Pancreas (tissue), 10 donors: ENCODE data around the gene PTPRM. TPM values are rescaled to one million over a fixed set of nuclear protein-coding genes. Genes with fewer than 3 reads are reported as not detected.

Experiments used
- ATAC-seq, 4 donors: fragments of 200-7000 bp; cut with Tn5 transposase; one replicate each; pipeline versions ENCODE4 v1.8.0 to v1.9.1; 2020; ENCODE audit warnings: mild to moderate bottlenecking in 4 of 4, moderate library complexity in 4 of 4
- DNase-seq, 6 donors: peaks; one replicate each; pipeline ENCODE4 v3.0.0-alpha.2; 2020
- FAIRE-seq: peaks from 2 replicates; lab custom pipeline; 2012; peaks lifted over from hg19 to GRCh38; lab: Jason Lieb, UNC
- H3K27ac ChIP-seq, 4 donors: fragments of 200-600 bp; sonication (generic); 1 replicate in 3 of 4; 2 replicates in 1 of 4; pipeline versions ENCODE4 v1.5.0 to v1.8.0; 2020
- H3K27me3 ChIP-seq, 4 donors: fragments of 200-600 bp; one replicate each; pipeline ENCODE4 v1.8.0; 2021
- H3K36me3 ChIP-seq, 3 donors: fragments of 200-600 bp; sonication (generic) in 1 of 3; one replicate each; pipeline versions ENCODE4 v1.5.0 to v1.8.0; 2020 to 2021
- H3K4me1 ChIP-seq, 3 donors: fragments of 200-600 bp; one replicate each; pipeline ENCODE4 v1.8.0; 2021
- H3K4me3 ChIP-seq, 4 donors: fragments of 200-600 bp; sonication (generic) in 2 of 4; one replicate each; pipeline versions ENCODE4 v1.5.0 to v1.8.0; 2020 to 2021
- H3K9me3 ChIP-seq, 4 donors: fragments of 200-600 bp; one replicate each; pipeline ENCODE4 v1.8.0; 2021
- CTCF ChIP-seq, 4 donors: fragments of 200-600 bp; sonication (generic) in 3 of 4; IDR thresholded peaks; one replicate each; pipeline versions ENCODE4 v1.5.0 to v1.8.0; 2021; ENCODE audit warnings: antibody characterized with exemption in 4 of 4
- WGBS, 2 donors: extraction: QIAGEN DNeasy Blood & Tissue Kit; methylation state at CpG; one replicate each; pipeline ENCODE4 v1.1.7; 2013; 5-methylcytosine and 5-hydroxymethylcytosine counted together
- intact Hi-C, 3 donors: fragments of 100-400 bp; cut with DNase I; formaldehyde crosslinking; loops; one replicate each; pipeline versions ENCODE4 v1.11.1 to v1.14.2; 2022
- polyA plus RNA-seq, 2 donors: library from polyadenylated mRNA; stranded (reverse); fragments of 200-250 nt; gene quantifications; one replicate each; pipeline ENCODE4 v1.2.3, GENCODE V29; 2013
- total RNA-seq, 6 donors: library from RNA; stranded (reverse); fragmentation: NEBNext Ultra II Directional in 4 of 6; extraction: Animal tissue kit (Norgen Biotek cat#: 25700) in 4 of 6; gene quantifications; one replicate each; pipeline versions ENCODE4 v1.2.1 to v1.2.4, GENCODE V29; 2021 to 2023
- donor health status: healthy with polysubstance abuse.
- donor health status: DM: no; HTN: no; CAD: no; lungs with moderate emphysema.
- donor health status: DM: no; HTN: no; CAD: no.
- donor health status: control.
- donor health status: control.
- donor health status: Bipolar disorder and iron deficiency.
- donor health status: DM: yes; HTN: yes; CAD: no.
- donor health status: DM: no; HTN: no; CAD: no.
- donor health status: DM: no; HTN: no; CAD: no.
- donor health status: DM: yes; HTN: yes; CAD: no.

PTPRM gene
- total and polyA plus RNA-seq, 8 donors: 14.5 to 50.7 (median 19.7) TPM

DNA sequence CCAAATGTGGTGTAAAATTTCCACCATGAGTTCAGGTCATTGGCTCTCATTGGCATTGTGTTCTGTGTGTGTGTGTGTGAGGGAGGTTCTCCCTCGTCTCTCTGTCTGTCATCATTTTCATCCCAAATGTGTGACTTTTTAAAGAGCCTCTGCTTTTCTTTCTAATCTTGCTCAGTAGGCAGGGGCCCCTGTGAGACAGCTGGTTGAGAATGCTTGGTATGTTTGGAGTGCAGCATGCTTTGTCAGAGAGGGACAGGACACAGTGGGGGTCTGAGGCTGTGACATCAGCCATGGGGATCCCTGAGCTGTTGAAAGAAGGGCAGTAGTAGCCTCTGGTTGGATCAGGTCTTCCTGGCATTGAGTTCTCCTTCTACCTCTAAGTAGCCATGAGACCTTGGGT is 10.6 kb downstream of the PTPRM start:
- DNase-seq (no peak), FAIRE-seq (no peak), ATAC-seq (no peak)
- Histone ChIP-seq H3K36me3 (no peaks in the 10 kb centered on the region), H3K9me3 (no peaks in the 10 kb centered on the region), H3K27me3 (no peaks in the 10 kb centered on the region), H3K4me3 (no peak overlapping the region), H3K27ac (no peak overlapping the region), H3K4me1 (no peaks in the 10 kb centered on the region)
- intact Hi-C loops: no loop called here
- no peak for TF ChIP-seq CTCF (IDR thresholded peaks at IDR 0.05)
- WGBS, 2 donors: 64 to 82% methylated on average over 1 of the region's 1 CpG

DNA sequence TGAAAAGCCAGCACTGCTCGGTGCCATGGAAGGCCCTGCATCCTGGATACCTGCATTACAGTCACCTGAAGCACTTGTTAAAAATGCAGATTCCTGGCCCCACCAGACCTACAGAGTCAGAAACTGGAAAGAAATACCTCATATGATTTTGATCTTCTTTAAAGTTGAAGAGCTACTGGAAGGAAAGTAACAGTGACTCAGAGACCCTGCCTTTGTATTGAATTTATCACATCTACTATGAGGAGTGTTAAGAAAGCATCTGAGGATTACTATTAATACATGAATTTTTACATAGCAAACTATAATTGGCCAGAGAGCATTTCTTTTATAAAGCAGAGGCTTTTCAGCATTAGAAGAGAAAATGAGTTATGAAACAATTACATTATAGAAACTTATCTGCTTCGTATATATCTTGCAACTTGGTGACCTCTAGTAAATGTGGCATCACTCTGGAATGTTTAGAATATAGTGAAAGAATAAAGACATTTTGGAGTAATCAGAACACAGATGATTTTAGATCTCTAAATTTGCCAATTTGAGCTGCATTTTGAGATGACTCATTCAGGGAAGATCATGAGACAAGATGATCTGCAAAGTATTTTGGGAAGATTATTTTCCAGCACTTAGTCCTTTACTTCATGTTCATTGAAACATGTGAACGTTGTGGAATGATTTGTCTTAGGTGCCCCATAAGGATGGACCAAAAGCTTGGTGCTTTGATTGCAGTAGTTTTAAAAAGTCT is 12.2 kb downstream of the PTPRM start:
- ATAC-seq (no peak), FAIRE-seq (no peak), DNase-seq (no peak)
- Histone ChIP-seq H3K36me3 (no peaks in the 10 kb centered on the region), H3K9me3 (no peaks in the 10 kb centered on the region), H3K27me3 (no peaks in the 10 kb centered on the region), H3K4me1 (no peaks in the 10 kb centered on the region), H3K27ac (no peak overlapping the region), H3K4me3 (no peak overlapping the region)
- intact Hi-C loops: no loop called here
- WGBS, 2 donors: 86% methylated on average over 3 of the region's 3 CpGs
- no peak for TF ChIP-seq CTCF (IDR thresholded peaks at IDR 0.05)

- ATAC-seq (no peak), DNase-seq (no peak), FAIRE-seq (no peak)
- H3K27ac ChIP-seq: no peak overlapping the region
- TF ChIP-seq CTCF (IDR thresholded peaks at IDR 0.05): no peak
- no peaks in the 10 kb centered on the region for H3K9me3 ChIP-seq
- intact Hi-C loops: no loop called here
- 86 to 90% methylated on average over 4 of the region's 4 CpGs for WGBS, 2 donors
- peaks cover 0 to 6% (median 0%) of the 10 kb centered on the region in 3 donors for H3K4me1 ChIP-seq
- H3K4me3 ChIP-seq: no peak overlapping the region
- H3K36me3 ChIP-seq: no peaks in the 10 kb centered on the region
- no peaks in the 10 kb centered on the region for H3K27me3 ChIP-seq
Observed at GRCh38 chr18:7579918-7580542, 12.9 kb downstream of the PTPRM start.

DNA sequence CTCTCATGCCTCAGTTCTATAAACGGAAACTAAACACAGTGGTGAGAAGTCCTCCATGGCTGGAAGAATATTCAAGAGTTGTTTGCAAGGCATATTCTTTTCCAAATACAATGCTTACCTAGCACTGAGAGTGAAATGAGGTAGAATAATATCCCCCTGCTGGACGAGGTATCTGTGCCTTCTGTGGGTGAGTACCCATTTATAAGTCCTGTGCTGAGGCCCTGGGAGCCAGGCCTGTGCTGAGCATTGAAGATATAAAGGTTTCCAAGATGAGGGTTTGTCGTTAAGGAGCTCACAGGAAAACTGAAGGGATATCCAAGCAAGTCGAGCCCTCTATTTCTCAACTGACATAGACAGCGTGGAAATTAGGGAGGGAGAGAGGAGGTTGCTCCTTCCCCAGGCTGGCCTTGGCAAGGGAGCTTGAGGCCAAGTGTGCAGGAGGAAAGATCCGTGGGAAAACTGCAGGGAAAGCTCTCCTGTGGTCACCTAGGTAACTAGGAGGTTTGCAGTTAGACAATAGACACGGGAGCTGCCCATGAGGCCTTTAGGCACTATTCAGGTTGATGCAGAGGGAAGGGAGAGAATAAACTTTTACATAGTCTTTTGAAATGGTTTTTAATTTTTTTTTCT is 17.6 kb downstream of the PTPRM start:
- intact Hi-C loops: no loop called here
- peak; percentile 74 to 87 (median 80) for ATAC-seq
- FAIRE-seq: no peak
- H3K4me3 ChIP-seq: no peak overlapping the region
- no peaks in the 10 kb centered on the region for H3K27me3 ChIP-seq
- H3K9me3 ChIP-seq: no peaks in the 10 kb centered on the region
- no peak for TF ChIP-seq CTCF (IDR thresholded peaks at IDR 0.05)
- H3K36me3 ChIP-seq: no peaks in the 10 kb centered on the region
- H3K27ac ChIP-seq: no peak overlapping the region
- DNase-seq: peak in 2 of 6 donors; percentile 25 to 31
- H3K4me1 ChIP-seq: peaks cover 4 to 14% (median 9%) of the 10 kb centered on the region in 3 donors
- 31 to 38% methylated on average over 7 of the region's 7 CpGs for WGBS, 2 donors
